GM21737 (cell line): ENCODE results near the gene CC2D2B.
"Not testable (repeated sequence)": the region's sequence is repeated elsewhere in the genome, so short reads cannot be mapped to it uniquely, and the experiment has no call there.

Experiments
- ATAC-seq: cut with Tn5 transposase; IDR thresholded peaks from one replicate; pipeline ENCODE4 v1.9.1; 2021; ENCODE audit warnings: mild to moderate bottlenecking, moderate library complexity; ENCODE audit not compliant: unreplicated experiment

Gene CC2D2B

GRCh38 chr10:95907456-95908253 is at the start of gene CC2D2B:
Gene CC2D2B, plus strand, starts transcription at chr10:95907975. Its CDS starts 3,349 bp downstream, at chr10:95911324.
- ATAC-seq: peak; percentile 81

GRCh38 chr10:95860166-95860940 is 47.4 kb upstream of the CC2D2B start:
- no peak for ATAC-seq

GRCh38 chr10:95861386-95861785 is 46.4 kb upstream of the CC2D2B start:
- no peak for ATAC-seq

GRCh38 chr10:95864906-95865813 is 42.6 kb upstream of the CC2D2B start:
- peak; percentile 89 for ATAC-seq

- no peak for ATAC-seq
These were observed 41.8 kb upstream of the CC2D2B start for GRCh38 chr10:95865814-95866466.

- no peak for ATAC-seq
These were observed 41.3 kb upstream of the CC2D2B start for GRCh38 chr10:95866467-95866842.

- no peak for ATAC-seq
These were observed 39.9 kb upstream of the CC2D2B start for GRCh38 chr10:95867866-95868265.

- no peak for ATAC-seq
These were observed 35.5 kb upstream of the CC2D2B start for GRCh38 chr10:95872158-95872711.

- ATAC-seq: no peak
These were observed 34.6 kb upstream of the CC2D2B start for GRCh38 chr10:95873139-95873538.

- no peak for ATAC-seq
These were observed 34.1 kb upstream of the CC2D2B start for GRCh38 chr10:95873651-95874050.

- ATAC-seq: not testable (repeated sequence)
These were observed 33.0 kb upstream of the CC2D2B start for GRCh38 chr10:95874783-95875182.

GRCh38 chr10:95876756-95877155 is 31.0 kb upstream of the CC2D2B start:
- ATAC-seq: no peak

- ATAC-seq: no peak
These were observed 29.9 kb upstream of the CC2D2B start for GRCh38 chr10:95877881-95878280.

GRCh38 chr10:95880704-95881103 is 27.1 kb upstream of the CC2D2B start:
- ATAC-seq: no peak

- ATAC-seq: no peak
These were observed 26.5 kb upstream of the CC2D2B start for GRCh38 chr10:95881316-95881715.

GRCh38 chr10:95889830-95890229 is 17.9 kb upstream of the CC2D2B start:
- ATAC-seq: no peak

GRCh38 chr10:95896071-95896850 is 11.5 kb upstream of the CC2D2B start:
- no peak for ATAC-seq

GRCh38 chr10:95905897-95906580 is 1.7 kb upstream of the CC2D2B start:
- ATAC-seq: not testable (repeated sequence)
